ENCODE data around the gene KCNQ4.

The KCNQ4 gene
- total RNA-seq, result 0 to 0.60 (median 0.22) reads per million in 18 experiments

- DNase-seq, result peak in 1 of 2 donors; percentile 15
These were observed at the start of gene KCNQ4 for GRCh38 chr1:40783001-40783905. Gene KCNQ4, plus strand, starts transcription at chr1:40783787. Its CDS starts 307 bp downstream, at chr1:40784094.

GRCh38 chr1:40734882-40735628 lies 48.5 kb upstream of the KCNQ4 start:
- DNase-seq, result no peak

- no peak for DNase-seq
These were observed 47.5 kb upstream of the KCNQ4 start for GRCh38 chr1:40736085-40736531.

GRCh38 chr1:40738831-40739230 lies 44.8 kb upstream of the KCNQ4 start:
- DNase-seq, result no peak

GRCh38 chr1:40739455-40740008 lies 44.1 kb upstream of the KCNQ4 start:
- no peak for DNase-seq

- DNase-seq, result no peak
These were observed 43.3 kb upstream of the KCNQ4 start for GRCh38 chr1:40740039-40740996.

- DNase-seq, result no peak
These were observed 42.4 kb upstream of the KCNQ4 start for GRCh38 chr1:40740997-40741736.

- DNase-seq, result no peak
These were observed 41.1 kb upstream of the KCNQ4 start for GRCh38 chr1:40742363-40743061.

- no peak for DNase-seq
These were observed 40.1 kb upstream of the KCNQ4 start for GRCh38 chr1:40743452-40743851.

GRCh38 chr1:40743860-40744259 lies 39.7 kb upstream of the KCNQ4 start:
- DNase-seq, result no peak

- no peak for DNase-seq
These were observed 38.4 kb upstream of the KCNQ4 start for GRCh38 chr1:40745176-40745575.

- no peak for DNase-seq
These were observed 37.1 kb upstream of the KCNQ4 start for GRCh38 chr1:40746344-40747090.

- DNase-seq, result no peak
These were observed 34.5 kb upstream of the KCNQ4 start for GRCh38 chr1:40748841-40749718.

GRCh38 chr1:40749817-40750216 lies 33.8 kb upstream of the KCNQ4 start:
- no peak for DNase-seq

GRCh38 chr1:40750451-40750908 lies 33.1 kb upstream of the KCNQ4 start:
- DNase-seq, result peak in 1 of 2 donors; percentile 22

- no peak for DNase-seq
These were observed 31.8 kb upstream of the KCNQ4 start for GRCh38 chr1:40751802-40752201.

GRCh38 chr1:40753142-40753882 lies 30.3 kb upstream of the KCNQ4 start:
- DNase-seq, result no peak

- DNase-seq, result no peak
These were observed 29.4 kb upstream of the KCNQ4 start for GRCh38 chr1:40754201-40754600.
